Breast epithelium (tissue), 3 donors: ENCODE results near the gene E2F3.

Experiments
- POLR2AphosphoS5 ChIP-seq, 3 donors: sonication (generic); formaldehyde crosslinking; IDR thresholded peaks; one replicate each; pipeline ENCODE4 v1.6.1; 2017; ENCODE audit warnings: antibody characterized with exemption in 3 of 3
- TF ChIP-seq, protein P1 (sequence below), 3 donors: fragments of 450-650 bp; IDR thresholded peaks; one replicate each; pipeline ENCODE4 v1.5.1; 2016 to 2017; ENCODE audit warnings: antibody characterized with exemption in 3 of 3, mild to moderate bottlenecking in 3 of 3, moderate library complexity in 3 of 3

DNA sequence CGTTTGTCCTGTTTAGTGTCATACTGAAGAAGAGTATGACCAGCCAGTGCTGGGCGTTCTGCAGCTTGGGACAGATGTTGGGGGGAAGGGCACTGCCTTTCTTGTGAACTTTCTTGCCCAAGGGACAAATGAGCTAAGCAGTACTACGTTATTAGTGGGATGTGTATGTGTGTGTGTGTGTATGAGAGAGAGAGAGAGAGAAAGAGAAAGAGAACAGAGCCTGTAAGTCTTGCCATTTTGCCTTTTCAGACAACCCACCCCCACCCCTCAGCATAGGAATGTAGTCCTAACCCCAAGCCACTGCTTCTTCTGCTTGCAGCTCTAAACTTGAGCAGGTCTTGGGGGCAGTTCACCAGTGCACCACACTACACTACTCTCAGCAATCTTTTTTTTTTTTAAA lies 45.5 kb downstream of the E2F3 start:
- TF ChIP-seq POLR2AphosphoS5 (IDR thresholded peaks at IDR 0.05): no peak
- TF ChIP-seq, protein P1, sequence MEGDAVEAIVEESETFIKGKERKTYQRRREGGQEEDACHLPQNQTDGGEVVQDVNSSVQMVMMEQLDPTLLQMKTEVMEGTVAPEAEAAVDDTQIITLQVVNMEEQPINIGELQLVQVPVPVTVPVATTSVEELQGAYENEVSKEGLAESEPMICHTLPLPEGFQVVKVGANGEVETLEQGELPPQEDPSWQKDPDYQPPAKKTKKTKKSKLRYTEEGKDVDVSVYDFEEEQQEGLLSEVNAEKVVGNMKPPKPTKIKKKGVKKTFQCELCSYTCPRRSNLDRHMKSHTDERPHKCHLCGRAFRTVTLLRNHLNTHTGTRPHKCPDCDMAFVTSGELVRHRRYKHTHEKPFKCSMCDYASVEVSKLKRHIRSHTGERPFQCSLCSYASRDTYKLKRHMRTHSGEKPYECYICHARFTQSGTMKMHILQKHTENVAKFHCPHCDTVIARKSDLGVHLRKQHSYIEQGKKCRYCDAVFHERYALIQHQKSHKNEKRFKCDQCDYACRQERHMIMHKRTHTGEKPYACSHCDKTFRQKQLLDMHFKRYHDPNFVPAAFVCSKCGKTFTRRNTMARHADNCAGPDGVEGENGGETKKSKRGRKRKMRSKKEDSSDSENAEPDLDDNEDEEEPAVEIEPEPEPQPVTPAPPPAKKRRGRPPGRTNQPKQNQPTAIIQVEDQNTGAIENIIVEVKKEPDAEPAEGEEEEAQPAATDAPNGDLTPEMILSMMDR (IDR thresholded peaks at IDR 0.05): no peak
